Type B pancreatic cell (in vitro differentiated cells): ENCODE results near the gene SYT14. TPM values are rescaled to one million over a fixed set of nuclear protein-coding genes. Genes with fewer than 3 reads are reported as not detected.
"Not testable (repeated sequence)": the region's sequence is repeated elsewhere in the genome, so short reads cannot be mapped to it uniquely, and the experiment has no call there.

Experiments
- DNase-seq: peaks from one replicate; pipeline ENCODE4 v3.0.0; 2021; ENCODE audit warnings: mixed read lengths; ENCODE audit not compliant: unreplicated experiment; ENCODE audit errors: extremely low spot score
- H3K27ac Mint-ChIP-seq: 2 replicates; pipeline ENCODE4 v1.8.0; 2021; ENCODE audit warnings: mild to moderate bottlenecking, mixed read lengths
- H3K27me3 Mint-ChIP-seq: 2 replicates; pipeline ENCODE4 v1.8.0; 2021; ENCODE audit warnings: mixed read lengths
- H3K36me3 Mint-ChIP-seq: 2 replicates; pipeline ENCODE4 v1.8.0; 2021; ENCODE audit warnings: mixed read lengths
- H3K4me1 Mint-ChIP-seq: one replicate; pipeline ENCODE4 v1.8.0; 2021; ENCODE audit warnings: mixed read lengths; ENCODE audit not compliant: unreplicated experiment
- H3K4me3 Mint-ChIP-seq: 2 replicates; pipeline ENCODE4 v1.8.0; 2021; ENCODE audit warnings: mild to moderate bottlenecking, mixed read lengths
- H3K9me3 Mint-ChIP-seq: 2 replicates; pipeline ENCODE4 v1.8.0; 2021; ENCODE audit warnings: mixed read lengths
- long read RNA-seq: library from polyadenylated mRNA; unstranded; transcript quantifications from one replicate; pipeline ENCODE4 v2.0.0, GENCODE V29; 2020
- total RNA-seq: library from RNA; stranded (reverse); gene quantifications from 2 replicates; pipeline ENCODE4 v1.2.1, GENCODE V29; 2021; ENCODE audit warnings: low replicate concordance
- TF ChIP-seq, protein P1 (sequence below): fragments of 200-600 bp; sonication (generic); conservative IDR thresholded peaks from 2 replicates; pipeline ENCODE4 v1.5.0; 2021; ENCODE audit warnings: antibody characterized with exemption, mild to moderate bottlenecking

SYT14 gene
- total RNA-seq, result 3.9 and 5.7 TPM in 2 replicates
- long read RNA-seq, partial matches to known transcripts, result 1 of 6 reads
- long read RNA-seq, other reads (novel, unspliced or antisense), result 4 of 6 reads

DNA sequence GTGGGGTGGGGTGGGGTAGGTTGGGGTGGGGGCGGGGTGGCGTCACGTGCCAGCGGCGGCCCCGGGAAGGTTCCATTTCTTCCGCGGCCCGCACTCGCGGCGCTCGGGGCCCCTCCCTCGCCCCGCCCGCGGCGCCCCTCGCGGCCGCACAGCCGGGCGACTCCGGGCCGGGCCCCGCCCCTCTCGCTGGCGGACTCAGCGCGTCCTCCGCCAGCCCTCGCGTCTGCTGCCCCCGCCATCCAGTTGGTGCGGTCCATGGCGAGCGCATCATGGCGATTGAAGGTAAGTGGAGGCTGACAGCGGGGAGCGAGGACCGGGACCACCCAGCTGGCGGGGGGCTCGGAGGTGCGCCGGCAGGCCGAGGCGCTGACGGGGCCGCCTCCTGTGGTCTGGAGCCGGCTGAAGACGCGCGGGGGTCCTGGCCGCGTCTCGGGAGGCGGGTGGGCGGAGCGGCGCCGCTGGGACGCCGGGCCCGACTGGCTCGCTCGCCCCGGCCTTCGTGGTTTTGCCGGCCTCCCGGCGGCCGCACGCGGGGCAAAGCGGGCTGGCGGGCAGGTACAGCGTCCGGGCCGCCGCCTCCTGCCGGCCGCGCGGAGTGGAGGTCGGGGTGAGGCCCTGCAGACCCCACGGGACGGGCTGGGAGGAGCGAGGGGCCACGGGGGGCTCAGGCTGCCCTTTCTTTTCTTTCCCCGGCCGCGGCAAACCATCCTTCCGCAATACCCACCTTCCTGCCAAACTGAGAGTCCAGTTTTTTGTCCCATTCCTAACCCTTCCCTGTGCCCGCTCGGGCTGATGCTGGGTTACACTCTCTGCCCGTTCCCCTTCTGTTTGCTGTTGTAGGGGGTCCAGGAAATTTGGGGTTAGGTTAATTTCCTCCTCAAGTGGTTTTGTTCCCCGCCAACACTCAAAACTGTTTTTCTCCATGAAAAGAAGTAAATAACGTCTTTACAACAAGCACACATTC is at the start of gene SYT14:
TSS of gene SYT14 (plus strand) at position 222 of the 964 bp plus-strand sequence. CDS start at position 270, 48 bp downstream.
- Mint-ChIP-seq H3K27ac (peak within 1 kb of the TSS; percentile 68), H3K4me3 (peak within 1 kb of the TSS; percentile 89), H3K27me3 (peaks cover 65% of the 10 kb centered on the region), H3K4me1 (peaks cover 6% of the 10 kb centered on the region), H3K36me3 (no peaks in the 10 kb centered on the region), H3K9me3 (no peaks in the 10 kb centered on the region)
- DNase-seq, result peak; percentile 75
- TF ChIP-seq, protein P1, sequence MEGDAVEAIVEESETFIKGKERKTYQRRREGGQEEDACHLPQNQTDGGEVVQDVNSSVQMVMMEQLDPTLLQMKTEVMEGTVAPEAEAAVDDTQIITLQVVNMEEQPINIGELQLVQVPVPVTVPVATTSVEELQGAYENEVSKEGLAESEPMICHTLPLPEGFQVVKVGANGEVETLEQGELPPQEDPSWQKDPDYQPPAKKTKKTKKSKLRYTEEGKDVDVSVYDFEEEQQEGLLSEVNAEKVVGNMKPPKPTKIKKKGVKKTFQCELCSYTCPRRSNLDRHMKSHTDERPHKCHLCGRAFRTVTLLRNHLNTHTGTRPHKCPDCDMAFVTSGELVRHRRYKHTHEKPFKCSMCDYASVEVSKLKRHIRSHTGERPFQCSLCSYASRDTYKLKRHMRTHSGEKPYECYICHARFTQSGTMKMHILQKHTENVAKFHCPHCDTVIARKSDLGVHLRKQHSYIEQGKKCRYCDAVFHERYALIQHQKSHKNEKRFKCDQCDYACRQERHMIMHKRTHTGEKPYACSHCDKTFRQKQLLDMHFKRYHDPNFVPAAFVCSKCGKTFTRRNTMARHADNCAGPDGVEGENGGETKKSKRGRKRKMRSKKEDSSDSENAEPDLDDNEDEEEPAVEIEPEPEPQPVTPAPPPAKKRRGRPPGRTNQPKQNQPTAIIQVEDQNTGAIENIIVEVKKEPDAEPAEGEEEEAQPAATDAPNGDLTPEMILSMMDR, result peak; percentile 38

DNA sequence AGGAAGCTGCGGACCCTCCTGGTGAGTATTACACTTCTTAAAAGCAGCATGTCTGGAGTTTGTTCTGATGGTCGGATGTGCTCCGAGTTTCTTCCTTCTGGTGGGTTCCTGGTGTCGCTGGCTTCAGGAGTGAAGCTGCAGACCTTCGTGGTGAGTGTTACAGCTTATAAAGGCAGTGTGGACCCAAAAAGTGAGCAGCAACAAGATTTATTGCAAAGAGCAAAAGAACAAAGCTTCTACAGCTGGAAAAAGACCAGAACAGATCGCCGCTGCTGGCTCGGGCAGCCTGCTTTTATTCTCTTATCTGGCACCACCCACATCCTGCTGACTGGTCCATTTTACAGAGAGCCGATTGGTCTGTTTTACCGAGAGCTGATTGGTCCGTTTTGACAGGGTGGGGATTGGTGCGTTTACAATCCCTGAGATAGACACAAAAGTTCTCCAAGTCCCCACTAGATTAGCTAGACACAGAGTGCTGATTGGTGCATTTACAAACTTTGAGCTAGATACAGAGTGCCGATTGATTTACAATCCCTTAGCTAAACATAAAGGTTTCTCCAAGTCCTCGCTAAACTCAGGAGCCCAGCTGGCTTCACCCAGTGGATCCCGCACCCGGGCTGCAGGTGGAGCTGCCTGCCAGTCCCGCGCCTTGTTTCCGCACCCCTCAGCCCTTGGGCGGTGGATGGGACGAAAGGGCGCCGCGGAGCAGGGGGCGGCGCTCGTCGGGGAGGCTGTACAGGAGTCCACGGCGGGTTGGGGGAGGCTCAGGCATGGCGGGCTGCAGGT is 49.5 kb upstream of the SYT14 start:
- not testable (repeated sequence) for H3K36me3 Mint-ChIP-seq, H3K4me1 Mint-ChIP-seq, H3K9me3 Mint-ChIP-seq, H3K4me3 Mint-ChIP-seq, DNase-seq, H3K27ac Mint-ChIP-seq
- H3K27me3 Mint-ChIP-seq, result peaks cover 24% of the 10 kb centered on the region

DNA sequence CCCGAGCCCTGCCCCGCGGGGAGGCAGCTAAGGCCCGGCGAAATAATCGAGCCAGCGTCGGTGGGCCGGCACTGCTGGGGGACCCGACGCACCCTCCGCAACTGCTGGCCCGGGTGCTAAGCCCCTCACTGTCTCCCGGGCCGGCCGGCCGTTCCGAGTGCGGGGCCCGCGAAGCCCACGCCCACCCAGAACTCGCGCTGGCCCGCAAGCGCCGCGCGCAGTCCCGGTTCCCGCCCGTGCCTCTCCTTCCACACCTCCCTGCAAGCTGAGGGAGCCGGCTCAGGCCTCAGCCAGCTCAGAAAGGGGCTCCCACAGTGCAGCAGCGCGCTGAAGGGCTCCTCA is 49.0 kb upstream of the SYT14 start:
- H3K9me3 Mint-ChIP-seq, result peaks cover 4% of the 10 kb centered on the region
- no peaks in the 10 kb centered on the region for H3K36me3 Mint-ChIP-seq
- no peak overlapping the region for H3K27ac Mint-ChIP-seq
- H3K4me3 Mint-ChIP-seq, result no peak overlapping the region
- no peak for DNase-seq
- TF ChIP-seq, protein P1, result no peak
- H3K27me3 Mint-ChIP-seq, result peaks cover 24% of the 10 kb centered on the region
- peaks cover 4% of the 10 kb centered on the region for H3K4me1 Mint-ChIP-seq

DNA sequence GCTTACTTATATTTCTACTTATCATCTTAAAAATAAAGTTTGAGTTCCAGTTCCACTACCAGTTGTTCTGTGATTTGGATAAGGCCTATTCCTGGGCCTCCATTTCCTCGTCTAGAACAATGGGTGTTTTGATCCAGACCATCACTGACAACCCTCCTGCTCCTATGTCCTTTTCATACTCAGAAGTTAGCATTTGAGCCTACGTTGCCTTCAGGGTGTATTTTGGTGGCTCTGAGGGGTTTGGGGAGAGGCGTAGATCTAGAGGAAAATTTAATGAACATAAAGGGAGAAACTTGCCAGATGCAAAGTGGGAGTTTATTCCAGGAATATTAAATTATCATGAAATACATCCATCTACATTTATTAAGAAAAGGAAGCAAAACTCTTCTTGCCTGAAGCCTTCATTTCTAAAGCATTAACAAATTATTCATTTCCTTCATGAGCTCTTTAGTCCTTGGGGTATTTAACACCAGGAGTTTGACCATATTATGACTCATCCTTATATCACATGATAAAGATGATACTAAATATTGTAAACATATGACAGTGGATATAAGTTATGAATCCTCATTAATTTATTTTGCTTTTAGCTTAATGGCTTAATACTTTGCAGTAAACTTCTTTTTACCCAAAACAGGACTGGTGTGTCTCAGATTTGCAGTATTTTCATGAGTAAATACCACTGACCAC is 47.2 kb upstream of the SYT14 start:
- peaks cover 24% of the 10 kb centered on the region for H3K27me3 Mint-ChIP-seq
- DNase-seq, result no peak
- H3K9me3 Mint-ChIP-seq, result peaks cover 4% of the 10 kb centered on the region
- H3K4me3 Mint-ChIP-seq, result no peak overlapping the region
- no peaks in the 10 kb centered on the region for H3K4me1 Mint-ChIP-seq
- TF ChIP-seq, protein P1, result no peak
- H3K27ac Mint-ChIP-seq, result no peak overlapping the region
- H3K36me3 Mint-ChIP-seq, result no peaks in the 10 kb centered on the region

DNA sequence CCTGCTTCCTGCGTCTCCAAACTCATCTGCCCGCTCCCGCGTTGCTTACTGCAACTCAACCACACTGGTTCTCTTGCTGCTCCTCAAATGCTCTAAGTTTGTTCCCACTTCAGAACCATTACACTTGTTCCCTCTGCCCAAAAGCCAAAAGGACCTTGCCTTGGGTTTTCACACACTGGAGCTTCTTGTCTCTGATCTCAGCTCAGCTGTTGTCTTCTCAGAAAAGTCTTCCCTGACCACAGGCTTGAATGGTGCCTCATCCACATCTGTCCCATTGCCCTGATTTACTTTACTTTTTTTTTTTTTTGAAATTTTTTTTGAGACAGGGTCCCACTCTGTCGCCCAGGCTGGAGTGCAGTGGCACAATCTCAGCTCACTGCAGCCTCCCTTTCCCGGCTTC is 44.3 kb upstream of the SYT14 start:
- TF ChIP-seq, protein P1, result no peak
- DNase-seq, result no peak
- Mint-ChIP-seq H3K27me3 (peaks cover 11% of the 10 kb centered on the region), H3K27ac (no peak overlapping the region), H3K4me1 (no peaks in the 10 kb centered on the region), H3K36me3 (no peaks in the 10 kb centered on the region), H3K4me3 (no peak overlapping the region), H3K9me3 (no peaks in the 10 kb centered on the region)
